Lower leg skin (tissue), 3 donors: Measurements from ENCODE around the gene ENPP5.

Source experiments
- CTCF ChIP-seq, 3 donors: fragments of 450-650 bp; IDR thresholded peaks; one replicate each; pipeline ENCODE4 v1.5.1; 2016; ENCODE audit warnings: antibody characterized with exemption in 3 of 3, mild to moderate bottlenecking in 3 of 3, moderate library complexity in 2 of 3
- POLR2A ChIP-seq, 2 donors: fragments of 450-650 bp; IDR thresholded peaks; one replicate each; pipeline ENCODE4 v1.6.1; 2016 to 2017; ENCODE audit warnings: antibody characterized with exemption in 2 of 2, mild to moderate bottlenecking in 1 of 2, moderate library complexity in 1 of 2

- no peak for TF ChIP-seq CTCF (IDR thresholded peaks at IDR 0.05)
- TF ChIP-seq POLR2A (IDR thresholded peaks at IDR 0.05): no peak
These were observed 10.7 kb downstream of the ENPP5 start for GRCh38 chr6:46160102-46160501.
